GM12872 (cell line): ENCODE results near the gene ARMC3.
A peak's percentile ranks its signal among the peaks of the same experiment; 100 is the strongest.

Experiments used
- CTCF ChIP-seq: IDR thresholded peaks from 3 replicates; pipeline ENCODE4 v1.5.1; 2011; ENCODE audit warnings: low read depth, mild to moderate bottlenecking, low read length, moderate library complexity; ENCODE audit not compliant: insufficient read depth

The ARMC3 gene

GRCh38 chr10:23063973-23064812 is 136.3 kb downstream of the ARMC3 start:
- no peak for TF ChIP-seq CTCF

GRCh38 chr10:23065181-23065948 is 137.5 kb downstream of the ARMC3 start:
- no peak for TF ChIP-seq CTCF

GRCh38 chr10:23067337-23067736 is 139.5 kb downstream of the ARMC3 start:
- TF ChIP-seq CTCF: no peak

- peak; percentile 81 for TF ChIP-seq CTCF
Observed at GRCh38 chr10:23067939-23068775, 140.3 kb downstream of the ARMC3 start.

GRCh38 chr10:23069019-23069815 is 141.4 kb downstream of the ARMC3 start:
- TF ChIP-seq CTCF: no peak

GRCh38 chr10:23070913-23071218 is 143.0 kb downstream of the ARMC3 start:
- no peak for TF ChIP-seq CTCF
